GM23338 (cell line): Measurements from ENCODE around the gene ODAD3. TPM values are rescaled to one million over a fixed set of nuclear protein-coding genes. Genes with fewer than 3 reads are reported as not detected.

Experiments
- ATAC-seq: fragments of 200-7000 bp; cut with Tn5 transposase; 3 replicates; pipeline ENCODE4 v1.9.1; 2020
- DNase-seq: peaks from one replicate; pipeline ENCODE4 v3.0.0-alpha.2; 2015; ENCODE audit warnings: low spot score
- H2AFZ ChIP-seq: fragments of 200-600 bp; sonication (generic); 2 replicates; pipeline ENCODE4 v1.8.0; 2016; ENCODE audit warnings: antibody characterized with exemption, mild to moderate bottlenecking, moderate library complexity
- H3F3A ChIP-seq: fragments of 200-600 bp; sonication (generic); replicated peaks from 2 replicates; pipeline ENCODE4 v1.8.0; 2017; ENCODE audit warnings: antibody characterized with exemption, mixed run types, low read depth
- H3K27ac ChIP-seq: fragments of 200-600 bp; sonication (generic); 2 replicates; pipeline ENCODE4 v1.6.1; 2016; ENCODE audit warnings: low read depth
- H3K27me3 ChIP-seq: fragments of 200-600 bp; sonication (generic); 2 replicates; pipeline ENCODE4 v1.8.0; 2016; ENCODE audit warnings: mild to moderate bottlenecking, mixed run types, moderate library complexity; ENCODE audit not compliant: insufficient read depth
- H3K36me3 ChIP-seq: fragments of 200-600 bp; sonication (generic); 2 replicates; pipeline ENCODE4 v1.8.0; 2016; ENCODE audit warnings: mild to moderate bottlenecking; ENCODE audit not compliant: insufficient read depth
- H3K4me1 ChIP-seq: fragments of 200-600 bp; sonication (generic); 2 replicates; pipeline ENCODE4 v1.8.0; 2016; ENCODE audit warnings: mild to moderate bottlenecking, moderate library complexity; ENCODE audit not compliant: insufficient read depth
- H3K4me2 ChIP-seq: fragments of 200-600 bp; sonication (generic); 2 replicates; pipeline ENCODE4 v1.7.1; 2017; ENCODE audit warnings: mixed run types
- H3K4me3 ChIP-seq: fragments of 200-600 bp; sonication (generic); 2 replicates; pipeline ENCODE4 v1.6.1; 2016; ENCODE audit warnings: mixed run types
- H3K79me2 ChIP-seq: fragments of 200-600 bp; sonication (generic); replicated peaks from 2 replicates; pipeline ENCODE4 v1.8.0; 2017; ENCODE audit warnings: mild to moderate bottlenecking; ENCODE audit not compliant: insufficient read depth
- H3K9me2 ChIP-seq: fragments of 200-600 bp; sonication (generic); 2 replicates; pipeline ENCODE4 v1.8.0; 2017; ENCODE audit not compliant: insufficient read depth
- H4K20me1 ChIP-seq: fragments of 200-600 bp; sonication (generic); replicated peaks from 2 replicates; pipeline ENCODE4 v1.8.0; 2017; ENCODE audit warnings: mild to moderate bottlenecking; ENCODE audit not compliant: insufficient read depth
- H3K27ac Mint-ChIP-seq: 2 replicates; pipeline ENCODE4 v1.8.0; 2020; ENCODE audit warnings: inconsistent platforms, mild to moderate bottlenecking, moderate library complexity, mixed read lengths
- H3K27me3 Mint-ChIP-seq: 3 replicates; pipeline ENCODE4 v1.8.0; 2022; ENCODE audit warnings: low read depth, mild to moderate bottlenecking, moderate library complexity, mixed read lengths, inconsistent platforms; ENCODE audit not compliant: insufficient read depth, poor library complexity
- H3K36me3 Mint-ChIP-seq: 3 replicates; pipeline ENCODE4 v1.8.0; 2021; ENCODE audit warnings: low read depth, mild to moderate bottlenecking, inconsistent platforms, moderate library complexity, mixed read lengths
- H3K4me1 Mint-ChIP-seq: 3 replicates; pipeline ENCODE4 v1.8.0; 2020; ENCODE audit warnings: mild to moderate bottlenecking, inconsistent platforms, mixed read lengths
- H3K4me3 Mint-ChIP-seq: 3 replicates; pipeline ENCODE4 v1.8.0; 2021; ENCODE audit warnings: moderate library complexity, mild to moderate bottlenecking, inconsistent platforms, mixed read lengths
- H3K9me3 Mint-ChIP-seq: 3 replicates; pipeline ENCODE4 v1.8.0; 2020; ENCODE audit warnings: moderate library complexity, mild to moderate bottlenecking, inconsistent platforms, mixed read lengths
- CREB1 ChIP-seq: fragments of 250-450 bp; sonication (Bioruptor Pico); IDR thresholded peaks from 2 replicates; pipeline ENCODE4 v1.5.0; 2020; ENCODE audit warnings: low read depth, mild to moderate bottlenecking, moderate library complexity
- CTCF ChIP-seq, 2 experiments: fragments of 200-600 bp in 1 of 2; sonication (generic) in 1 of 2; conservative IDR thresholded peaks; 2 replicates each; pipeline versions ENCODE4 v1.5.1 to v1.6.1; 2016 to 2017; ENCODE audit warnings: antibody characterized with exemption in 2 of 2, low read depth in 2 of 2, mild to moderate bottlenecking in 2 of 2, moderate library complexity in 1 of 2
- ETS1 ChIP-seq: IDR thresholded peaks from 2 replicates; pipeline ENCODE4 v1.6.1; 2016; ENCODE audit warnings: antibody characterized with exemption
- EZH2 ChIP-seq: fragments of 200-600 bp; sonication (generic); IDR thresholded peaks from one replicate; pipeline ENCODE4 v1.8.0; 2017; ENCODE audit warnings: antibody characterized with exemption, mild to moderate bottlenecking, low read depth; ENCODE audit not compliant: unreplicated experiment
- EZH2phosphoT487 ChIP-seq: fragments of 200-600 bp; sonication (generic); IDR thresholded peaks from one replicate; pipeline ENCODE4 v1.8.1; 2018; ENCODE audit warnings: antibody characterized with exemption; ENCODE audit not compliant: unreplicated experiment
- JUNB ChIP-seq: IDR thresholded peaks from one replicate; pipeline ENCODE4 v1.6.1; 2016; ENCODE audit warnings: antibody characterized with exemption; ENCODE audit not compliant: unreplicated experiment
- NANOG ChIP-seq: IDR thresholded peaks from 2 replicates; pipeline ENCODE4 v1.6.1; 2016; ENCODE audit warnings: antibody characterized with exemption, borderline replicate concordance
- ZNF114 ChIP-seq: fragments of 250-450 bp; sonication (Bioruptor Pico); IDR thresholded peaks from 2 replicates; pipeline ENCODE4 v1.5.0; 2020; ENCODE audit warnings: mild to moderate bottlenecking, moderate library complexity
- ZNF331 ChIP-seq: fragments of 250-450 bp; sonication (Bioruptor Pico); IDR thresholded peaks from 2 replicates; pipeline ENCODE4 v1.5.0; 2020; ENCODE audit warnings: low read depth, mild to moderate bottlenecking, moderate library complexity
- polyA plus RNA-seq: library from polyadenylated mRNA; unstranded; fragments of >200 nt; fragmentation: Nextera tagmentation; extraction: Ambion mirVana; gene quantifications from 2 replicates; pipeline ENCODE4 v1.2.1, GENCODE V29; 2016
- total RNA-seq: library from RNA; depleted of rRNA; stranded (reverse); fragments of >200 nt; shearing (Covaris generic); gene quantifications from 2 replicates; pipeline ENCODE4 v1.2.3, GENCODE V29; 2014
- TF ChIP-seq, protein P1 (sequence below): fragments of 250-450 bp; sonication (Bioruptor Pico); IDR thresholded peaks from 2 replicates; pipeline ENCODE4 v1.5.0; 2020; ENCODE audit warnings: mild to moderate bottlenecking, moderate library complexity

ODAD3 gene
- total and polyA plus RNA-seq, 2 experiments from 2014 or later, result 1.5 to 6.1 TPM

GRCh38 chr19:11397089-11397610, 37.8 kb downstream of the ODAD3 start:
- Histone ChIP-seq H3K27ac (no peak overlapping the region), H3K79me2 (no peaks in the 10 kb centered on the region), H3K4me3 (no peak overlapping the region), H2AFZ (no peak overlapping the region), H3K4me1 (0 out of 2 replicates have a peak, but pooled peaks cover 6% of the 10 kb centered on the region), H4K20me1 (no peaks in the 10 kb centered on the region), H3K27me3 (no peaks in the 10 kb centered on the region), H3K9me2 (no peaks in the 10 kb centered on the region), H3K36me3 (no peaks in the 10 kb centered on the region; the same call in 1 of the 2 replicates), H3K4me2 (no peak overlapping the region), H3F3A (0 out of 2 replicates have a peak, but pooled peaks cover 5% of the 10 kb centered on the region)
- DNase-seq, result no peak
- no peak for ATAC-seq
- 0 out of 3 replicates have a peak, but pooled peaks cover 2% of the 10 kb centered on the region for H3K9me3 Mint-ChIP-seq
- H3K27me3 Mint-ChIP-seq, result peaks cover 11% of the 10 kb centered on the region
- no peak overlapping the region for H3K4me3 Mint-ChIP-seq
- peaks cover 5% of the 10 kb centered on the region for H3K4me1 Mint-ChIP-seq
- peaks cover 44% of the 10 kb centered on the region for H3K36me3 Mint-ChIP-seq
- TF ChIP-seq CTCF (conservative IDR thresholded peaks at IDR 0.05; ENCODE audit: low read depth in 2 of 2) (0 out of 4 replicates have a peak, but pooled peaks of 1 of the 2 experiments have one; percentile 6), CREB1 (CRISPR knock-in tag) (no peak)
- no peak overlapping the region for H3K27ac Mint-ChIP-seq

DNA sequence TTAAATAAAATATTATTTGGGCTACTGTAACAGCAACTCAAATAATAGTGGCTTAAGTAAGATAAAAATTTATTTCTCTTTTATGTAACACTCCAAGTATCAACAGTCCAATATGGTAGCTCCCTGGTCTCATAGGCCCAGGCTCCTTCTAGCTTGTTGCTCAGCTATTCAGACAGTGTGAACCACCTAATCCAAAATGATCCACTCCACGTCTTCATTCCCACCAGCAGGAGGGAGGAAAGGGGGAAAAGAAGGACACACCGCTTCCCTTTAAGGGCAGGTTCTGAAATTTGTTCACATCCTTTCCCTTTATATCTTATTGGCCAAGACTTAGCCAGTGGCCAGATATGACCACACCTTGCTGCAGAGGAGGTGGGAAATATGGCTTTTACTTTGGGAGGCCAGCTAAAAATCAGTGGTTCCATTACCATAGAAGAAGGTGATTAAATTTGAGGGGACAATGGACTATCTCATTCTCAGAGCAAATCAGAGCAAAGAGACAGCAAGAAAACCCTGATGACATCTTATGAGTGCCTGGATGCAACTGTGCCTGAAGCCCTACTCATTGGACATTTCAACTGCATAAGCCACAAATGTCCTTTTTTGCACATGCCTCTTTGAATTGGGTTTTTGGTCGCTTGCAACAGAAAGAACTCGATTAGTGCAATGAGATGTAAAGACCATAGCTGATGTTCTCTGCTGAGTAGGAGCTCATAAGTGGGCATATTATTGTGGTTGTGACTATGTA, 43.8 kb downstream of the ODAD3 start:
- no peak overlapping the region for H3K4me3 ChIP-seq
- no peaks in the 10 kb centered on the region for H3K79me2 ChIP-seq
- Mint-ChIP-seq H3K27me3 (peaks cover 4% of the 10 kb centered on the region), H3K27ac (no peak overlapping the region), H3K36me3 (peaks cover 15% of the 10 kb centered on the region), H3K4me1 (peaks cover 5% of the 10 kb centered on the region), H3K4me3 (no peak overlapping the region), H3K9me3 (peaks cover 9% of the 10 kb centered on the region; the same call in 2 of the 3 replicates)
- no peaks in the 10 kb centered on the region for H4K20me1 ChIP-seq
- no peak overlapping the region for H3K4me2 ChIP-seq
- DNase-seq (peak; percentile 27), ATAC-seq (no peak)
- no peaks in the 10 kb centered on the region for H3K27me3 ChIP-seq
- H3K36me3 ChIP-seq, result no peaks in the 10 kb centered on the region
- no peak overlapping the region for H3K27ac ChIP-seq
- H2AFZ ChIP-seq, result no peak overlapping the region
- H3F3A ChIP-seq, result 0 out of 2 replicates have a peak, but pooled peaks cover 5% of the 10 kb centered on the region
- 0 out of 2 replicates have a peak, but pooled peaks cover 6% of the 10 kb centered on the region for H3K4me1 ChIP-seq
- no peaks in the 10 kb centered on the region for H3K9me2 ChIP-seq
- TF ChIP-seq NANOG (no peak), CREB1 (CRISPR knock-in tag) (no peak), ZNF331 (CRISPR knock-in tag) (no peak), JUNB (no peak), ZNF114 (CRISPR knock-in tag) (no peak), EZH2phosphoT487 (no peak), EZH2 (no peak), ETS1 (no peak)
- TF ChIP-seq, protein P1, sequence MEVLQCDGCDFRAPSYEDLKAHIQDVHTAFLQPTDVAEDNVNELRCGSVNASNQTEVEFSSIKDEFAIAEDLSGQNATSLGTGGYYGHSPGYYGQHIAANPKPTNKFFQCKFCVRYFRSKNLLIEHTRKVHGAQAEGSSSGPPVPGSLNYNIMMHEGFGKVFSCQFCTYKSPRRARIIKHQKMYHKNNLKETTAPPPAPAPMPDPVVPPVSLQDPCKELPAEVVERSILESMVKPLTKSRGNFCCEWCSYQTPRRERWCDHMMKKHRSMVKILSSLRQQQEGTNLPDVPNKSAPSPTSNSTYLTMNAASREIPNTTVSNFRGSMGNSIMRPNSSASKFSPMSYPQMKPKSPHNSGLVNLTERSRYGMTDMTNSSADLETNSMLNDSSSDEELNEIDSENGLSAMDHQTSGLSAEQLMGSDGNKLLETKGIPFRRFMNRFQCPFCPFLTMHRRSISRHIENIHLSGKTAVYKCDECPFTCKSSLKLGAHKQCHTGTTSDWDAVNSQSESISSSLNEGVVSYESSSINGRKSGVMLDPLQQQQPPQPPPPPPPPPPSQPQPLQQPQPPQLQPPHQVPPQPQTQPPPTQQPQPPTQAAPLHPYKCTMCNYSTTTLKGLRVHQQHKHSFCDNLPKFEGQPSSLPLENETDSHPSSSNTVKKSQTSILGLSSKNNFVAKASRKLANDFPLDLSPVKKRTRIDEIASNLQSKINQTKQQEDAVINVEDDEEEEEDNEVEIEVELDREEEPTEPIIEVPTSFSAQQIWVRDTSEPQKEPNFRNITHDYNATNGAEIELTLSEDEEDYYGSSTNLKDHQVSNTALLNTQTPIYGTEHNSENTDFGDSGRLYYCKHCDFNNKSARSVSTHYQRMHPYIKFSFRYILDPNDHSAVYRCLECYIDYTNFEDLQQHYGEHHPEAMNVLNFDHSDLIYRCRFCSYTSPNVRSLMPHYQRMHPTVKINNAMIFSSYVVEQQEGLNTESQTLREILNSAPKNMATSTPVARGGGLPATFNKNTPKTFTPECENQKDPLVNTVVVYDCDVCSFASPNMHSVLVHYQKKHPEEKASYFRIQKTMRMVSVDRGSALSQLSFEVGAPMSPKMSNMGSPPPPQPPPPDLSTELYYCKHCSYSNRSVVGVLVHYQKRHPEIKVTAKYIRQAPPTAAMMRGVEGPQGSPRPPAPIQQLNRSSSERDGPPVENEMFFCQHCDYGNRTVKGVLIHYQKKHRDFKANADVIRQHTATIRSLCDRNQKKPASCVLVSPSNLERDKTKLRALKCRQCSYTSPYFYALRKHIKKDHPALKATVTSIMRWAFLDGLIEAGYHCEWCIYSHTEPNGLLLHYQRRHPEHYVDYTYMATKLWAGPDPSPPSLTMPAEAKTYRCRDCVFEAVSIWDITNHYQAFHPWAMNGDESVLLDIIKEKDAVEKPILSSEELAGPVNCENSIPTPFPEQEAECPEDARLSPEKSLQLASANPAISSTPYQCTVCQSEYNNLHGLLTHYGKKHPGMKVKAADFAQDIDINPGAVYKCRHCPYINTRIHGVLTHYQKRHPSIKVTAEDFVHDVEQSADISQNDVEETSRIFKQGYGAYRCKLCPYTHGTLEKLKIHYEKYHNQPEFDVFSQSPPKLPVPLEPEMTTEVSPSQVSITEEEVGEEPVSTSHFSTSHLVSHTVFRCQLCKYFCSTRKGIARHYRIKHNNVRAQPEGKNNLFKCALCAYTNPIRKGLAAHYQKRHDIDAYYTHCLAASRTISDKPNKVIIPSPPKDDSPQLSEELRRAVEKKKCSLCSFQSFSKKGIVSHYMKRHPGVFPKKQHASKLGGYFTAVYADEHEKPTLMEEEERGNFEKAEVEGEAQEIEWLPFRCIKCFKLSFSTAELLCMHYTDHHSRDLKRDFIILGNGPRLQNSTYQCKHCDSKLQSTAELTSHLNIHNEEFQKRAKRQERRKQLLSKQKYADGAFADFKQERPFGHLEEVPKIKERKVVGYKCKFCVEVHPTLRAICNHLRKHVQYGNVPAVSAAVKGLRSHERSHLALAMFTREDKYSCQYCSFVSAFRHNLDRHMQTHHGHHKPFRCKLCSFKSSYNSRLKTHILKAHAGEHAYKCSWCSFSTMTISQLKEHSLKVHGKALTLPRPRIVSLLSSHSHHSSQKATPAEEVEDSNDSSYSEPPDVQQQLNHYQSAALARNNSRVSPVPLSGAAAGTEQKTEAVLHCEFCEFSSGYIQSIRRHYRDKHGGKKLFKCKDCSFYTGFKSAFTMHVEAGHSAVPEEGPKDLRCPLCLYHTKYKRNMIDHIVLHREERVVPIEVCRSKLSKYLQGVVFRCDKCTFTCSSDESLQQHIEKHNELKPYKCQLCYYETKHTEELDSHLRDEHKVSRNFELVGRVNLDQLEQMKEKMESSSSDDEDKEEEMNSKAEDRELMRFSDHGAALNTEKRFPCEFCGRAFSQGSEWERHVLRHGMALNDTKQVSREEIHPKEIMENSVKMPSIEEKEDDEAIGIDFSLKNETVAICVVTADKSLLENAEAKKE (CRISPR knock-in tag), result no peak
